Globus pallidus (tissue), 1 donor: ENCODE measurements around the gene ZNF749.
"Not testable (repeated sequence)": the region's sequence is repeated elsewhere in the genome, so short reads cannot be mapped to it uniquely, and the experiment has no call there.

ENCODE experiments used
- DNase-seq: peaks from one replicate; pipeline ENCODE4 v3.0.0-alpha.2; 2015; ENCODE audit warnings: low spot score

The ZNF749 gene

GRCh38 chr19:57466489-57466888, 31.4 kb downstream of the ZNF749 start:
- DNase-seq = no peak

GRCh38 chr19:57473646-57474045, 38.5 kb downstream of the ZNF749 start:
- no peak for DNase-seq

- DNase-seq = peak; percentile 94
Observed at GRCh38 chr19:57477191-57478008, 42.3 kb downstream of the ZNF749 start, which contains the start of gene ZNF772. TSS of gene ZNF772 (minus strand) at chr19:57477566. CDS start at chr19:57477309, 257 bp downstream.

GRCh38 chr19:57487477-57488298, 52.6 kb downstream of the ZNF749 start, which contains the start of gene ZNF419:
TSS of gene ZNF419 (plus strand) at chr19:57487750. CDS start at chr19:57487951, 201 bp downstream.
- DNase-seq = peak; percentile 85

- not testable (repeated sequence) for DNase-seq
Observed at GRCh38 chr19:57488299-57488644, 53.1 kb downstream of the ZNF749 start.
